H1 (cell line): Measurements from ENCODE around the gene SCAMP2. TPM values are rescaled to one million over a fixed set of nuclear protein-coding genes. Genes with fewer than 3 reads are reported as not detected.

Experiments used
- CTCF ChIA-PET: fragments of 300-600 bp; sonication (Branson Sonifier 250); formaldehyde crosslinking; loops from one replicate; lab custom pipeline; 2021; ENCODE audit not compliant: partially characterized antibody; lab: Charles Lee
- POLR2A ChIA-PET: fragments of 300-600 bp; sonication (Branson Sonifier 250); formaldehyde crosslinking; loops from one replicate; lab custom pipeline; 2021; ENCODE audit warnings: inconsistent platforms; ENCODE audit not compliant: partially characterized antibody; lab: Charles Lee
- DNase-seq, 2 experiments: peaks; one replicate each; pipeline versions ENCODE4 v3.0.0 to v3.0.0-alpha.2; 2010 to 2022; ENCODE audit warnings: low spot score in 2 of 2, low read depth in 1 of 2, mixed read lengths in 1 of 2
- FAIRE-seq: peaks from 2 replicates; lab custom pipeline; 2011; peaks lifted over from hg19 to GRCh38; lab: Jason Lieb, UNC
- H2AFZ ChIP-seq: 2 replicates; pipeline ENCODE4 v1.8.1; 2012; ENCODE audit warnings: low read length, inconsistent platforms
- H2AK5ac ChIP-seq: 2 replicates; pipeline ENCODE4 v1.6.1; 2013; ENCODE audit warnings: low read depth, low read length
- H2BK120ac ChIP-seq: replicated peaks from 2 replicates; pipeline ENCODE3; 2013; ENCODE audit warnings: low read depth, low read length, inconsistent platforms
- H2BK12ac ChIP-seq: 2 replicates; pipeline ENCODE4 v1.6.1; 2013; ENCODE audit warnings: low read depth, low read length
- H2BK15ac ChIP-seq: 2 replicates; pipeline ENCODE4 v1.6.1; 2013; ENCODE audit warnings: low read length
- H2BK20ac ChIP-seq: 2 replicates; pipeline ENCODE4 v1.6.1; 2013; ENCODE audit warnings: low read length
- H2BK5ac ChIP-seq: 2 replicates; pipeline ENCODE4 v1.6.1; 2013; ENCODE audit warnings: low read depth, low read length
- H3K14ac ChIP-seq: 2 replicates; pipeline ENCODE4 v1.6.1; 2013; ENCODE audit warnings: inconsistent platforms; ENCODE audit not compliant: insufficient read length
- H3K18ac ChIP-seq: 2 replicates; pipeline ENCODE4 v1.6.1; 2013; ENCODE audit warnings: low read length; ENCODE audit errors: extremely low read depth
- H3K23ac ChIP-seq: 2 replicates; pipeline ENCODE4 v1.6.1; 2013; ENCODE audit warnings: inconsistent platforms; ENCODE audit not compliant: insufficient read length
- H3K23me2 ChIP-seq: 2 replicates; pipeline ENCODE4 v1.6.1; 2013; ENCODE audit warnings: low read depth, low read length
- H3K27ac ChIP-seq: 2 replicates; pipeline ENCODE4 v1.6.1; 2011; ENCODE audit warnings: low read depth, low read length, inconsistent platforms
- H3K27me3 ChIP-seq, 4 experiments: replicated peaks in 1 of 4; 1 replicate in 1 of 4; 2 replicates in 3 of 4; pipeline versions ENCODE4 v1.6.1 to v1.8.1; 2011 to 2013; ENCODE audit warnings: low read length in 3 of 4, mild to moderate bottlenecking in 3 of 4, inconsistent platforms in 2 of 4, mixed read lengths in 2 of 4, moderate library complexity in 1 of 4; ENCODE audit not compliant: control insufficient read depth in 3 of 4, insufficient read depth in 3 of 4; ENCODE audit errors: extremely low read depth in 1 of 4
- H3K36me3 ChIP-seq, 4 experiments: 2 replicates each; pipeline versions ENCODE4 v1.6.1 to v1.8.1; 2011 to 2013; ENCODE audit warnings: mild to moderate bottlenecking in 4 of 4, low read length in 3 of 4, moderate library complexity in 2 of 4, control low read depth in 1 of 4, inconsistent platforms in 1 of 4; ENCODE audit not compliant: insufficient read depth in 4 of 4, control insufficient read depth in 2 of 4
- H3K4ac ChIP-seq: replicated peaks from 2 replicates; pipeline ENCODE3; 2013; ENCODE audit warnings: low read length, low read depth, mixed read lengths, inconsistent platforms; ENCODE audit not compliant: insufficient read length
- H3K4me1 ChIP-seq, 4 experiments: replicated peaks in 1 of 4; 1 replicate in 1 of 4; 2 replicates in 3 of 4; pipeline versions ENCODE4 v1.6.1 to v1.8.1; 2011 to 2013; ENCODE audit warnings: low read length in 3 of 4, inconsistent platforms in 2 of 4, mixed read lengths in 1 of 4; ENCODE audit not compliant: insufficient read depth in 4 of 4, control insufficient read depth in 3 of 4
- H3K4me2 ChIP-seq, 2 experiments: 2 replicates each; pipeline versions ENCODE4 v1.6.1 to v1.8.1; 2011 to 2013; ENCODE audit warnings: low read depth in 2 of 2, low read length in 2 of 2, control low read depth in 1 of 2, inconsistent platforms in 1 of 2, mild to moderate bottlenecking in 1 of 2; ENCODE audit not compliant: insufficient read depth in 1 of 2
- H3K4me3 ChIP-seq, 4 experiments: fragments of 200-600, 300-600 bp in 1 of 4; sonication (generic), shearing (Covaris generic), sonication (Bioruptor Twin) in 1 of 4; 2 replicates each; pipeline versions ENCODE4 v1.5.1 to v1.8.1; 2011 to 2016; ENCODE audit warnings: low read length in 4 of 4, low read depth in 3 of 4, control low read depth in 2 of 4, inconsistent platforms in 2 of 4, mild to moderate bottlenecking in 2 of 4, mixed read lengths in 1 of 4, moderate library complexity in 1 of 4; ENCODE audit not compliant: insufficient read depth in 2 of 4; ENCODE audit errors: extremely low read depth in 1 of 4
- H3K56ac ChIP-seq: replicated peaks from 2 replicates; pipeline ENCODE3; 2013; ENCODE audit warnings: low read depth, mild to moderate bottlenecking, mixed read lengths, low read length, inconsistent platforms; ENCODE audit not compliant: insufficient read length
- H3K79me1 ChIP-seq: 2 replicates; pipeline ENCODE4 v1.6.1; 2013; ENCODE audit warnings: low read depth, low read length, control low read depth
- H3K79me2 ChIP-seq, 2 experiments: 2 replicates each; pipeline versions ENCODE4 v1.6.1 to v1.8.1; 2012 to 2013; ENCODE audit warnings: low read length in 2 of 2, mild to moderate bottlenecking in 2 of 2, inconsistent platforms in 1 of 2; ENCODE audit not compliant: insufficient read depth in 2 of 2, control insufficient read depth in 1 of 2
- H3K9ac ChIP-seq, 4 experiments: replicated peaks in 1 of 4; 1 replicate in 1 of 4; 2 replicates in 3 of 4; pipeline versions ENCODE4 v1.6.1 to v1.8.1; 2011 to 2013; ENCODE audit warnings: low read depth in 3 of 4, low read length in 3 of 4, control low read depth in 2 of 4, mild to moderate bottlenecking in 2 of 4, moderate library complexity in 2 of 4, inconsistent platforms in 1 of 4; ENCODE audit errors: extremely low read depth in 1 of 4
- H3K9me3 ChIP-seq, 2 experiments: 2 replicates each; pipeline versions ENCODE4 v1.6.1 to v1.8.1; 2012 to 2013; ENCODE audit warnings: mild to moderate bottlenecking in 2 of 2, moderate library complexity in 2 of 2, control low read depth in 1 of 2, inconsistent platforms in 1 of 2, low read depth in 1 of 2, low read length in 1 of 2, mixed read lengths in 1 of 2; ENCODE audit not compliant: insufficient read depth in 2 of 2
- H4K20me1 ChIP-seq, 2 experiments: replicated peaks in 1 of 2; 2 replicates each; pipeline versions ENCODE3 to v1.8.1; 2011 to 2013; ENCODE audit warnings: inconsistent platforms in 2 of 2, low read length in 2 of 2, mild to moderate bottlenecking in 1 of 2; ENCODE audit not compliant: insufficient read depth in 2 of 2, control insufficient read depth in 1 of 2
- H4K5ac ChIP-seq: 2 replicates; pipeline ENCODE4 v1.6.1; 2013; ENCODE audit warnings: low read length, low read depth, mixed read lengths, inconsistent platforms; ENCODE audit not compliant: insufficient read length
- H4K8ac ChIP-seq: 2 replicates; pipeline ENCODE4 v1.8.0; 2013; ENCODE audit warnings: mild to moderate bottlenecking, moderate library complexity, low read length, inconsistent platforms; ENCODE audit not compliant: insufficient read depth; ENCODE audit errors: extremely low read depth
- H4K91ac ChIP-seq: replicated peaks from 2 replicates; pipeline ENCODE3; 2013; ENCODE audit warnings: low read length, mixed read lengths, inconsistent platforms; ENCODE audit not compliant: insufficient read length
- BRCA1 ChIP-seq: IDR thresholded peaks from 2 replicates; pipeline ENCODE4 v1.6.1; 2012; ENCODE audit warnings: low read depth, low read length, improper control_type of control experiment
- FOSL1 ChIP-seq: IDR thresholded peaks from 2 replicates; pipeline ENCODE4 v1.6.1; 2011; ENCODE audit warnings: mild to moderate bottlenecking, low read depth, low read length, moderate library complexity; ENCODE audit not compliant: insufficient read depth
- GABPA ChIP-seq: IDR thresholded peaks from 2 replicates; pipeline ENCODE4 v1.6.1; 2011; ENCODE audit warnings: mild to moderate bottlenecking, low read length, moderate library complexity, borderline replicate concordance; ENCODE audit not compliant: insufficient read depth
- MAFK ChIP-seq: IDR thresholded peaks from 2 replicates; pipeline ENCODE4 v1.6.1; 2012; ENCODE audit warnings: low read depth, mild to moderate bottlenecking, improper control_type of control experiment, low read length
- PHF8 ChIP-seq: fragments of 200-600 bp; sonication (generic); conservative IDR thresholded peaks from 2 replicates; pipeline ENCODE4 v1.7.1; 2012; ENCODE audit warnings: low read depth, mild to moderate bottlenecking, inconsistent platforms, low read length, moderate library complexity
- POU5F1 ChIP-seq: IDR thresholded peaks from 2 replicates; pipeline ENCODE4 v1.6.1; 2011; ENCODE audit warnings: low read depth, mild to moderate bottlenecking, low read length, moderate library complexity
- RXRA ChIP-seq: IDR thresholded peaks from 2 replicates; pipeline ENCODE4 v1.6.1; 2011; ENCODE audit warnings: low read depth, mild to moderate bottlenecking, low read length, moderate library complexity; ENCODE audit not compliant: insufficient read depth
- SIRT6 ChIP-seq: IDR thresholded peaks from one replicate; pipeline ENCODE4 v1.7.1; 2012; ENCODE audit warnings: low read length, inconsistent platforms
- TAF1 ChIP-seq: IDR thresholded peaks from 2 replicates; pipeline ENCODE4 v1.6.1; 2011; ENCODE audit warnings: mild to moderate bottlenecking, low read depth, low read length
- WGBS, 2 experiments: shearing (Covaris generic) in 1 of 2; methylation state at CpG; one replicate each; pipeline versions ENCODE4 v1.1.6 to v1.1.7; 2013 to 2015; ENCODE audit warnings: low lambda C conversion rate in 2 of 2, mixed read lengths in 2 of 2, inconsistent platforms in 1 of 2, low coverage in 1 of 2, missing lambda C conversion rate in 1 of 2; ENCODE audit not compliant: insufficient replicate concordance in 2 of 2, insufficient coverage in 1 of 2, insufficient read length in 1 of 2; ENCODE audit errors: extremely low coverage in 1 of 2, missing lambda C conversion rate in 1 of 2; 5-methylcytosine and 5-hydroxymethylcytosine counted together
- polyA plus RNA-seq, 7 experiments: library from polyadenylated mRNA; depleted of rRNA in 3 of 7; stranded (reverse) in 5 of 7; unstranded in 2 of 7; fragments of >200 nt in 5 of 7; fragments of 200-250 nt in 2 of 7; gene quantifications; 1 replicate in 5 of 7; 2 replicates in 1 of 7; 4 replicates in 1 of 7; pipeline versions ENCODE4 v1.2.1 to v1.2.3, GENCODE V29; 2011 to 2013; ENCODE audit warnings: missing spikeins in 2 of 7, mixed read lengths in 2 of 7
- total RNA-seq: library from RNA; stranded (reverse); fragmentation: NEBNext Ultra II Directional; extraction: Animal tissue kit (Norgen Biotek cat#: 25700); gene quantifications from 2 replicates; pipeline ENCODE4 v1.2.1, GENCODE V29; 2021
- TF ChIP-seq, protein P1 (sequence below): IDR thresholded peaks from 2 replicates; pipeline ENCODE4 v1.6.1; 2012; ENCODE audit warnings: low read length, inconsistent platforms

SCAMP2 gene
- total and polyA plus RNA-seq, 2 of the 8 experiments (the other 6 are each of a cell fraction or from before 2014, with no cell fraction given) = 41.7 to 131 TPM

DNA sequence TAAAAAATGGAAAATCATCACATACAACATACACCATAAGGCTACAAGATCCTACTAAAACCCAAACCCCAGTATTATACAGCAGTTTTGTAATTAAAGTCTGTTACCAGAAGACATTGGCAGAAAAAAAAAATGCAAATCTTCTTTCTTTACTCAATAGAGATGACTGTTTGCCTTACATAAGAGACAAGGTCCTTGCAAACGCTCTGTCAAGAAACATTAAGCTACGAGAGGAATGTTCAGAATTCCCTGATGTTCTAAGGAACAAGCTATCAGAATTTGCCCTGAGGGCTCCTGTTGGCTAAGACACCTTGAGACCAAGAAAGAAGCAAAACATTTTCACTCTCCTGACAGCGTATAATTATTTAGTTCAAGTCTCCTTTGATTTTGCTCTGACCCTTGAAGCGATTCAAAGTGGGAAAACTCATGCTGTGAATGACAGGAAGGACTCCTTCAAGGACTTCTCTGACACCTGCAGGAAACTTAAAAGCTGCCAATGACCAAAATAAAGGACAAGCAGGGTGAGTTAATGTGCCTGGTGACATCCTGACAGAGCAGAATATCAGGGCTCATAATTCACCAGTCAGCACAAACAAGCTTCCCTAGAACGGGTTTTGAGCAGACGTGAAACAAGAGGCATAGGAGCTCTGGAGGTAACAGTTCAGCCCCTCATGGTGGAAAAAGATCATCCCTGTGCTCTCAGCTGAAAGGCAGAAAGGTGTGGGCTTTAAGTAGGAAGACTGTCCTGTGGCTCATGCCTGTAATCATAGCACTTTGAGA, 2.5 kb downstream of the SCAMP2 start:
- H3K4me2 ChIP-seq = peak overlapping the region in 1 of 2 experiments; percentile 5; a peak in 1 of 4 replicates
- TF ChIP-seq PHF8 (no peak), MAFK (no peak), TAF1 (no peak), GABPA (no peak), POU5F1 (no peak), RXRA (no peak), SIRT6 (no peak), FOSL1 (no peak), BRCA1 (no peak)
- TF ChIP-seq, protein P1, sequence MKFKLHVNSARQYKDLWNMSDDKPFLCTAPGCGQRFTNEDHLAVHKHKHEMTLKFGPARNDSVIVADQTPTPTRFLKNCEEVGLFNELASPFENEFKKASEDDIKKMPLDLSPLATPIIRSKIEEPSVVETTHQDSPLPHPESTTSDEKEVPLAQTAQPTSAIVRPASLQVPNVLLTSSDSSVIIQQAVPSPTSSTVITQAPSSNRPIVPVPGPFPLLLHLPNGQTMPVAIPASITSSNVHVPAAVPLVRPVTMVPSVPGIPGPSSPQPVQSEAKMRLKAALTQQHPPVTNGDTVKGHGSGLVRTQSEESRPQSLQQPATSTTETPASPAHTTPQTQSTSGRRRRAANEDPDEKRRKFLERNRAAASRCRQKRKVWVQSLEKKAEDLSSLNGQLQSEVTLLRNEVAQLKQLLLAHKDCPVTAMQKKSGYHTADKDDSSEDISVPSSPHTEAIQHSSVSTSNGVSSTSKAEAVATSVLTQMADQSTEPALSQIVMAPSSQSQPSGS = no peak

More for the DNA sequence above, 2.5 kb downstream of the SCAMP2 start:
- Histone ChIP-seq H2AFZ (no peak overlapping the region), H3K9me3 (no peaks in the 10 kb centered on the region), H3K56ac (no peak overlapping the region), H2BK120ac (no peak overlapping the region), H3K79me2 (peaks cover 0 to 55% of the 10 kb centered on the region in 2 experiments; a peak in 2 of 4 replicates), H2BK15ac (no peak overlapping the region), H4K91ac (no peak overlapping the region), H2BK12ac (no peak overlapping the region), H3K4me1 (peaks cover 0 to 3% (median 0%) of the 10 kb centered on the region in 4 experiments; a peak in 1 of 7 replicates), H2BK20ac (no peak overlapping the region), H3K79me1 (peaks cover 6% of the 10 kb centered on the region; the same call in 1 of the 2 replicates), H4K20me1 (peaks cover 0 to 7% of the 10 kb centered on the region in 2 experiments), H3K23ac (no peak overlapping the region), H3K27me3 (no peaks in the 10 kb centered on the region), H3K4me3 (no peak overlapping the region), H3K36me3 (no peaks in the 10 kb centered on the region), H3K23me2 (peaks cover 5% of the 10 kb centered on the region; the same call in 1 of the 2 replicates), H3K18ac (no peak overlapping the region), H4K5ac (no peak overlapping the region), H2BK5ac (no peak overlapping the region), H2AK5ac (no peak overlapping the region), H3K9ac (peak overlapping the region in 1 of 4 experiments; percentile 18; a peak in 1 of 7 replicates), H3K27ac (no peak overlapping the region), H3K4ac (no peak overlapping the region), H3K14ac (no peak overlapping the region), H4K8ac (no peak overlapping the region)
- ChIA-PET POLR2A (interaction anchor here (0.6 to 2.4 kb wide), 13 partner anchors 8 to 112 kb away, joined by 3 to 10 read pairs (median 4); partner anchors contain the start of gene MPI), CTCF (interaction anchor here (0.7 to 2.3 kb wide), 15 partner anchors 10 to 347 kb away, joined by 3 to 16 read pairs (median 3); partner anchors contain the start of gene ULK3)
- no peak for FAIRE-seq
- DNase-seq = no peak
- 89% methylated on average over 6 of the region's 6 CpGs; no CpG with 5 or more reads in 1 of the 2 experiments for WGBS, 2 experiments
